HepG2 (cell line): Measurements from ENCODE around the gene BRD1. TPM values are rescaled to one million over a fixed set of nuclear protein-coding genes. Genes with fewer than 3 reads are reported as not detected.

Source experiments
- ATAC-seq: fragments of 200-7000 bp; cut with Tn5 transposase; 3 replicates; pipeline ENCODE4 v1.9.1; 2020; ENCODE audit warnings: mild to moderate bottlenecking, moderate library complexity
- BruUV-seq: library from RNA; stranded (reverse); fragments of 400-500 nt; replicated peaks from 2 replicates; lab custom pipeline; 2021; lab: Mats Ljungman, UMichigan
- CTCF ChIA-PET: fragments of 300-600 bp; formaldehyde crosslinking; extraction: SDS; loops from one replicate; lab custom pipeline; 2021; ENCODE audit warnings: low total read pairs, inconsistent platforms, low intra/inter-chr PET ratio; lab: Yijun Ruan, JAX
- POLR2A ChIA-PET: fragments of 350-600 bp; sonication (Branson Sonifier 250); formaldehyde crosslinking; loops from one replicate; lab custom pipeline; 2020; ENCODE audit warnings: antibody characterized with exemption, inconsistent platforms; lab: Yijun Ruan, JAX
- DNase-seq: peaks from one replicate; pipeline ENCODE4 v3.0.0-alpha.2; 2015; ENCODE audit warnings: low spot score
- FAIRE-seq: peaks from 3 replicates; lab custom pipeline; 2011; peaks lifted over from hg19 to GRCh38; lab: Jason Lieb, UNC
- H2AFZ ChIP-seq: one replicate; pipeline ENCODE4 v1.6.1; 2011; ENCODE audit warnings: low read length, inconsistent platforms
- H3K27ac ChIP-seq: fragments of 300-600 bp; 3 replicates; pipeline ENCODE4 v1.8.0; 2011; ENCODE audit warnings: mixed run types, mild to moderate bottlenecking, mixed read lengths, low read length, inconsistent platforms; ENCODE audit not compliant: insufficient read depth; ENCODE audit errors: extremely low read length
- H3K27me3 ChIP-seq, 2 experiments: fragments of 200-600 bp in 1 of 2; 2 replicates in 1 of 2; 3 replicates in 1 of 2; pipeline versions ENCODE4 v1.6.0 to v1.8.0; 2011; ENCODE audit warnings: low read length in 2 of 2, mild to moderate bottlenecking in 2 of 2, moderate library complexity in 2 of 2, inconsistent platforms in 1 of 2; ENCODE audit not compliant: insufficient read depth in 2 of 2, control insufficient read depth in 1 of 2
- H3K36me3 ChIP-seq, 2 experiments: fragments of 200-600 bp in 1 of 2; replicated peaks in 1 of 2; 2 replicates in 1 of 2; 3 replicates in 1 of 2; pipeline versions ENCODE4 v1.5.1 to v1.8.0; 2011; ENCODE audit warnings: low read length in 2 of 2, inconsistent platforms in 1 of 2; ENCODE audit not compliant: insufficient read depth in 2 of 2, control insufficient read depth in 1 of 2
- H3K4me1 ChIP-seq: 2 replicates; pipeline ENCODE4 v1.5.1; 2012; ENCODE audit warnings: low read length, inconsistent platforms; ENCODE audit not compliant: insufficient read depth
- H3K4me2 ChIP-seq: 2 replicates; pipeline ENCODE4 v1.6.0; 2011; ENCODE audit warnings: low read depth, low read length, inconsistent platforms
- H3K4me3 ChIP-seq, 3 experiments: fragments of 200-600 bp in 1 of 3; sonication (generic), shearing (Covaris generic) in 1 of 3; replicated peaks in 1 of 3; 2 replicates each; pipeline ENCODE4 v1.5.1; 2011 to 2016; ENCODE audit warnings: low read length in 3 of 3, inconsistent platforms in 2 of 3, low read depth in 2 of 3, mild to moderate bottlenecking in 2 of 3, control low read depth in 1 of 3, mixed read lengths in 1 of 3; ENCODE audit not compliant: insufficient read depth in 1 of 3
- H3K79me2 ChIP-seq: one replicate; pipeline ENCODE4 v1.6.1; 2011; ENCODE audit warnings: low read length, inconsistent platforms; ENCODE audit not compliant: insufficient read depth
- H3K9ac ChIP-seq: 2 replicates; pipeline ENCODE4 v1.6.0; 2011; ENCODE audit warnings: mild to moderate bottlenecking, low read depth, low read length, inconsistent platforms; ENCODE audit not compliant: insufficient read depth
- H3K9me3 ChIP-seq: 2 replicates; pipeline ENCODE4 v1.5.1; 2012; ENCODE audit warnings: mild to moderate bottlenecking, low read length
- H4K20me1 ChIP-seq: 2 replicates; pipeline ENCODE4 v1.6.0; 2011; ENCODE audit warnings: inconsistent platforms, mild to moderate bottlenecking, low read length, moderate library complexity; ENCODE audit not compliant: insufficient read depth
- CEBPB ChIP-seq: IDR thresholded peaks from 2 replicates; pipeline ENCODE4 v1.6.1; 2011; ENCODE audit warnings: low read depth, low read length, improper control_type of control experiment, borderline replicate concordance
- ETV5 ChIP-seq: IDR thresholded peaks from 2 replicates; pipeline ENCODE4 v1.6.1; 2018; ENCODE audit warnings: missing biosample characterization, missing genetic modification reagents, inconsistent platforms, borderline replicate concordance
- MBNL3 ChIP-seq: fragments of 250-450 bp; sonication (Bioruptor Pico); conservative IDR thresholded peaks from 2 replicates; pipeline ENCODE4 v1.8.0; 2022; ENCODE audit warnings: mild to moderate bottlenecking, inconsistent platforms
- NR2F6 ChIP-seq, 2 experiments: IDR thresholded peaks; 2 replicates each; pipeline ENCODE4 v1.6.1; 2016; ENCODE audit warnings: antibody characterized with exemption in 1 of 2, mild to moderate bottlenecking in 1 of 2
- RARA ChIP-seq: IDR thresholded peaks from 2 replicates; pipeline ENCODE4 v1.6.1; 2016; ENCODE audit warnings: missing genetic modification reagents, missing compliant biosample characterization
- SALL1 ChIP-seq: sonication (generic); formaldehyde crosslinking; IDR thresholded peaks from 2 replicates; pipeline ENCODE4 v1.8.0; 2022; ENCODE audit warnings: mild to moderate bottlenecking, missing genetic modification reagents
- YEATS2 ChIP-seq: sonication (generic); formaldehyde crosslinking; IDR thresholded peaks from 2 replicates; pipeline ENCODE4 v1.4.0; 2020; ENCODE audit warnings: missing genetic modification reagents, borderline replicate concordance
- ZBTB38 ChIP-seq: sonication (generic); formaldehyde crosslinking; IDR thresholded peaks from 2 replicates; pipeline ENCODE4 v1.5.1; 2020; ENCODE audit warnings: mild to moderate bottlenecking, missing genetic modification reagents
- ZNF589 ChIP-seq: sonication (generic); formaldehyde crosslinking; conservative IDR thresholded peaks from 2 replicates; pipeline ENCODE4 v1.8.0; 2022; ENCODE audit warnings: mild to moderate bottlenecking, moderate library complexity, missing genetic modification reagents
- ZNF605 ChIP-seq: sonication (generic); formaldehyde crosslinking; IDR thresholded peaks from 2 replicates; pipeline ENCODE4 v1.8.0; 2022; ENCODE audit warnings: mild to moderate bottlenecking, missing genetic modification reagents
- WGBS: methylation state at CpG from one replicate; pipeline ENCODE4 v1.1.6; 2017; ENCODE audit warnings: low lambda C conversion rate; 5-methylcytosine and 5-hydroxymethylcytosine counted together
- in situ Hi-C: cut with HindIII; loops from 2 replicates; pipeline ENCODE4 v1.10.0; 2017; ENCODE audit warnings: low pct_unique_long_range_greater_than_20kb; ENCODE audit not compliant: extremely low pct_ligation_motif_present
- intact Hi-C: fragments of 100-400 bp; cut with micrococcal nuclease; formaldehyde crosslinking; loops from one replicate; pipeline ENCODE4 v1.10.0; 2022; ENCODE audit not compliant: unreplicated experiment
- polyA plus RNA-seq, 8 experiments: library from polyadenylated mRNA; depleted of rRNA in 3 of 8; stranded (reverse) in 7 of 8; unstranded in 1 of 8; fragments of >200 nt; fragmentation: Illumina TruSeq in 4 of 8; extraction: Trizol in 4 of 8; gene quantifications; 2 replicates each; pipeline versions ENCODE4 v1.2.1 to v1.2.3, GENCODE V29; 2011 to 2016; ENCODE audit warnings: low read depth in 4 of 8, missing spikeins in 1 of 8, mixed read lengths in 1 of 8; ENCODE audit not compliant: insufficient read depth in 1 of 8
- total RNA-seq, 5 experiments: library from RNA; depleted of rRNA; stranded (reverse); fragments of >200 nt; fragmentation: Illumina TruSeq; extraction: Trizol; gene quantifications; 2 replicates each; pipeline ENCODE4 v1.2.3, GENCODE V29; 2016; ENCODE audit warnings: low read depth in 1 of 5
- TF ChIP-seq, protein P1 (sequence below): sonication (generic); formaldehyde crosslinking; IDR thresholded peaks from 2 replicates; pipeline ENCODE4 v1.4.0; 2020; ENCODE audit warnings: missing genetic modification reagents
- TF ChIP-seq, protein P2 (sequence below): sonication (generic); formaldehyde crosslinking; IDR thresholded peaks from 2 replicates; pipeline ENCODE4 v1.5.0; 2020; ENCODE audit warnings: mild to moderate bottlenecking, low read depth, missing genetic modification reagents, borderline replicate concordance
- TF ChIP-seq, protein P3 (sequence below): sonication (generic); formaldehyde crosslinking; IDR thresholded peaks from 2 replicates; pipeline ENCODE4 v1.5.1; 2020; ENCODE audit warnings: mild to moderate bottlenecking, missing genetic modification reagents, moderate library complexity

The BRD1 gene
- total and polyA plus RNA-seq, 2 of the 13 experiments (the other 11 are each of a cell fraction or from before 2014, with no cell fraction given), result 5.1 to 12.0 TPM

DNA sequence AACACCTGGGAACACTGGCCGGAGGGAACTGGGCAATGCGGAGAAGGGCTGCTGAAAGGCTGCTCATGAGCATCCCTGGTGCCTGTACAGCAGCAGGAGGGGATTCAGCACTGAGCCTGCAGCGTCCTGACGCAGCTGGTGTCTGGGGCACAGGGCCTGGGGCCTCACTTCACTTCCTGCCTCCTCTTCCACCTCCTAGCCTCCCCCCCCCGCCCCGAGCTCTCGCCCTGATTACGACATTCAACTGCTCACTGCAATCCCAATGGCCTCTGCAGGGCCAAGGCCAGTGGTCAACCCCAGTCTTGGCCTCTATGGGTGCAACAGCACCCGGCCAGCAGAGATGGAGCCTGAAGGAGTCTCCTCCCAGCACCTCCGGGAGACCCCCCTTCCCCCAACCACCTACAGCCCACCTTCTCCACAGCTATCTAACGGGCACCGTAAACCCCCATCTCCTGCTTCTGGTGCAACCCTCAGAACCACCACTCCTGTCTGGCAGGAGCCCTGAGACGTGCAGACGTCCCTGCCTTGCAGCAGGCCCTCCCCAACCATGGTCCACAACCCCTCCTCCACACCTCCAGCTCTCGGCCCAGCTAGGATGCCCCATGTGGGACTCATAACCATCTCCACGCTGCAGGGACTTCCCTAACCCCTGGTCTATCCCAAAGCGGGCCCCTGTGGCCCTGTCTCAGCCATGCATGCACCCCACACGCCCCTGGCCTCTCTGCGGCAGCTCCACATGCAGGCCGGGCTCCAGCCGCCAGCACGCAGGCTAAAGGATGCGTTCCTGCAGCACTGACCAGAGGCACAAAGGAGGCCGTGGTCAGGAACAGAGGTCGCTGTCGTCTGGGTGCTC is 38.2 kb downstream of the BRD1 start:
- ChIA-PET CTCF (no interaction called here), POLR2A (no interaction called here)
- DNase-seq (peak; percentile 10), ATAC-seq (peak; percentile 58), FAIRE-seq (no peak)
- H4K20me1 ChIP-seq, result peaks cover 42% of the 10 kb centered on the region; the same call in 1 of the 2 replicates
- in situ Hi-C loops, result no loop called here
- H3K36me3 ChIP-seq, result peaks cover 50 to 97% of the 10 kb centered on the region in 2 experiments
- H3K27ac ChIP-seq, result no peak overlapping the region
- no peak overlapping the region for H2AFZ ChIP-seq
- no peak overlapping the region; the same call in 1 of the 2 replicates for H3K4me2 ChIP-seq
- no TSS peak for BruUV-seq
- H3K27me3 ChIP-seq, result no peaks in the 10 kb centered on the region
- H3K9me3 ChIP-seq, result no peaks in the 10 kb centered on the region
- peaks cover 27% of the 10 kb centered on the region for H3K4me1 ChIP-seq
- WGBS, result 74% methylated on average over 18 of the region's 26 CpGs
- intact Hi-C loops, result loop anchor here (1.0 kb wide), 1 partner anchor 45 kb away; no protein-coding TSS in a partner anchor
- H3K9ac ChIP-seq, result no peak overlapping the region
- H3K4me3 ChIP-seq, result no peak overlapping the region
- H3K79me2 ChIP-seq, result peaks cover 33% of the 10 kb centered on the region
- TF ChIP-seq CEBPB (peak; percentile 80), YEATS2 (CRISPR knock-in tag) (no peak), MBNL3 (no peak), ZNF589 (CRISPR knock-in tag) (no peak), RARA (0 out of 2 replicates have a peak, but pooled peaks have one; percentile 13), ZNF605 (CRISPR knock-in tag) (no peak), ETV5 (CRISPR knock-in tag) (peak; percentile 25; the same call in 1 of the 2 replicates), SALL1 (CRISPR knock-in tag) (peak; percentile 10; the same call in 1 of the 2 replicates), ZBTB38 (CRISPR knock-in tag) (peak; percentile 60; the same call in 1 of the 2 replicates), NR2F6 (IDR thresholded peaks at IDR 0.05) (peak; percentile 36; the same call in 1 of the 2 replicates), NR2F6 (CRISPR knock-in tag; IDR thresholded peaks at IDR 0.05) (0 out of 2 replicates have a peak, but pooled peaks have one; percentile 29)
- TF ChIP-seq, protein P1, sequence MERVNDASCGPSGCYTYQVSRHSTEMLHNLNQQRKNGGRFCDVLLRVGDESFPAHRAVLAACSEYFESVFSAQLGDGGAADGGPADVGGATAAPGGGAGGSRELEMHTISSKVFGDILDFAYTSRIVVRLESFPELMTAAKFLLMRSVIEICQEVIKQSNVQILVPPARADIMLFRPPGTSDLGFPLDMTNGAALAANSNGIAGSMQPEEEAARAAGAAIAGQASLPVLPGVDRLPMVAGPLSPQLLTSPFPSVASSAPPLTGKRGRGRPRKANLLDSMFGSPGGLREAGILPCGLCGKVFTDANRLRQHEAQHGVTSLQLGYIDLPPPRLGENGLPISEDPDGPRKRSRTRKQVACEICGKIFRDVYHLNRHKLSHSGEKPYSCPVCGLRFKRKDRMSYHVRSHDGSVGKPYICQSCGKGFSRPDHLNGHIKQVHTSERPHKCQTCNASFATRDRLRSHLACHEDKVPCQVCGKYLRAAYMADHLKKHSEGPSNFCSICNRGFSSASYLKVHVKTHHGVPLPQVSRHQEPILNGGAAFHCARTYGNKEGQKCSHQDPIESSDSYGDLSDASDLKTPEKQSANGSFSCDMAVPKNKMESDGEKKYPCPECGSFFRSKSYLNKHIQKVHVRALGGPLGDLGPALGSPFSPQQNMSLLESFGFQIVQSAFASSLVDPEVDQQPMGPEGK (CRISPR knock-in tag), result peak; percentile 41
- TF ChIP-seq, protein P2, sequence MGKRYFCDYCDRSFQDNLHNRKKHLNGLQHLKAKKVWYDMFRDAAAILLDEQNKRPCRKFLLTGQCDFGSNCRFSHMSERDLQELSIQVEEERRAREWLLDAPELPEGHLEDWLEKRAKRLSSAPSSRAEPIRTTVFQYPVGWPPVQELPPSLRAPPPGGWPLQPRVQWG (CRISPR knock-in tag), result no peak
- TF ChIP-seq, protein P3, sequence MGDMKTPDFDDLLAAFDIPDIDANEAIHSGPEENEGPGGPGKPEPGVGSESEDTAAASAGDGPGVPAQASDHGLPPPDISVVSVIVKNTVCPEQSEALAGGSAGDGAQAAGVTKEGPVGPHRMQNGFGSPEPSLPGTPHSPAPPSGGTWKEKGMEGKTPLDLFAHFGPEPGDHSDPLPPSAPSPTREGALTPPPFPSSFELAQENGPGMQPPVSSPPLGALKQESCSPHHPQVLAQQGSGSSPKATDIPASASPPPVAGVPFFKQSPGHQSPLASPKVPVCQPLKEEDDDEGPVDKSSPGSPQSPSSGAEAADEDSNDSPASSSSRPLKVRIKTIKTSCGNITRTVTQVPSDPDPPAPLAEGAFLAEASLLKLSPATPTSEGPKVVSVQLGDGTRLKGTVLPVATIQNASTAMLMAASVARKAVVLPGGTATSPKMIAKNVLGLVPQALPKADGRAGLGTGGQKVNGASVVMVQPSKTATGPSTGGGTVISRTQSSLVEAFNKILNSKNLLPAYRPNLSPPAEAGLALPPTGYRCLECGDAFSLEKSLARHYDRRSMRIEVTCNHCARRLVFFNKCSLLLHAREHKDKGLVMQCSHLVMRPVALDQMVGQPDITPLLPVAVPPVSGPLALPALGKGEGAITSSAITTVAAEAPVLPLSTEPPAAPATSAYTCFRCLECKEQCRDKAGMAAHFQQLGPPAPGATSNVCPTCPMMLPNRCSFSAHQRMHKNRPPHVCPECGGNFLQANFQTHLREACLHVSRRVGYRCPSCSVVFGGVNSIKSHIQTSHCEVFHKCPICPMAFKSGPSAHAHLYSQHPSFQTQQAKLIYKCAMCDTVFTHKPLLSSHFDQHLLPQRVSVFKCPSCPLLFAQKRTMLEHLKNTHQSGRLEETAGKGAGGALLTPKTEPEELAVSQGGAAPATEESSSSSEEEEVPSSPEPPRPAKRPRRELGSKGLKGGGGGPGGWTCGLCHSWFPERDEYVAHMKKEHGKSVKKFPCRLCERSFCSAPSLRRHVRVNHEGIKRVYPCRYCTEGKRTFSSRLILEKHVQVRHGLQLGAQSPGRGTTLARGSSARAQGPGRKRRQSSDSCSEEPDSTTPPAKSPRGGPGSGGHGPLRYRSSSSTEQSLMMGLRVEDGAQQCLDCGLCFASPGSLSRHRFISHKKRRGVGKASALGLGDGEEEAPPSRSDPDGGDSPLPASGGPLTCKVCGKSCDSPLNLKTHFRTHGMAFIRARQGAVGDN (CRISPR knock-in tag), result peak; percentile 67
